Measurements from ENCODE around the gene MACROD2. TPM values are rescaled to one million over a fixed set of nuclear protein-coding genes. Genes with fewer than 3 reads are reported as not detected.

The MACROD2 gene
- total and polyA plus RNA-seq, 2 donors (not counting 1 experiment from before 2014, with no cell fraction given): 5.3 to 6.7 TPM

DNA sequence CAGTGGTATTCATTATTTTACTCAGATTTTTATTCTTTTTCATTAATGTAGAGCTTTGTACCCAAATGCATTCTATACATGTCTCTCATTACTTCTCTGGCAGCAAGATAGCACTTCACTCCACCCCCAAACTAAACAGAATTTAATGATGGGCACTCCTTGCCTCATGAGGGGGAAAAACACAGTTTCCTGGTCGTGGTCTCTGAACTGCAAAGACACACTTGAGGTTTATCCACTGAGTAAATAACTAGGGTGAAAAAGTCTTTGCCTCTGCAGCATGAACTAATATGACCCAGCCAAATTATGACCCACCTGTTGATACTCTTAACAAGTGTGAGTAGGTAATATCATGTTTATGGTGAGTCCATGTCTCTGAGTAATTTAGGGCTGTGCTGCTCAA is 1127.3 kb downstream of the MACROD2 start:
- DNase-seq (no peak), ATAC-seq (ENCODE audit: low read depth) (no peak)
- H3K27ac ChIP-seq (ENCODE audit: low read length in 2 of 2): no peak overlapping the region
- H3K4me3 ChIP-seq (ENCODE audit: control extremely low read depth in 1 of 5, extremely low read depth in 1 of 5, insufficient read depth in 1 of 5, low read depth in 2 of 5, low read length in 4 of 5): no peak overlapping the region
- H3K4me3 Mint-ChIP-seq: no peak overlapping the region
- TF ChIP-seq EZH2 (IDR thresholded peaks at IDR 0.05; ENCODE audit: borderline replicate concordance, insufficient read depth, low read depth, low read length, poor library complexity, severe bottlenecking): no peak
- TF ChIP-seq, protein P1, sequence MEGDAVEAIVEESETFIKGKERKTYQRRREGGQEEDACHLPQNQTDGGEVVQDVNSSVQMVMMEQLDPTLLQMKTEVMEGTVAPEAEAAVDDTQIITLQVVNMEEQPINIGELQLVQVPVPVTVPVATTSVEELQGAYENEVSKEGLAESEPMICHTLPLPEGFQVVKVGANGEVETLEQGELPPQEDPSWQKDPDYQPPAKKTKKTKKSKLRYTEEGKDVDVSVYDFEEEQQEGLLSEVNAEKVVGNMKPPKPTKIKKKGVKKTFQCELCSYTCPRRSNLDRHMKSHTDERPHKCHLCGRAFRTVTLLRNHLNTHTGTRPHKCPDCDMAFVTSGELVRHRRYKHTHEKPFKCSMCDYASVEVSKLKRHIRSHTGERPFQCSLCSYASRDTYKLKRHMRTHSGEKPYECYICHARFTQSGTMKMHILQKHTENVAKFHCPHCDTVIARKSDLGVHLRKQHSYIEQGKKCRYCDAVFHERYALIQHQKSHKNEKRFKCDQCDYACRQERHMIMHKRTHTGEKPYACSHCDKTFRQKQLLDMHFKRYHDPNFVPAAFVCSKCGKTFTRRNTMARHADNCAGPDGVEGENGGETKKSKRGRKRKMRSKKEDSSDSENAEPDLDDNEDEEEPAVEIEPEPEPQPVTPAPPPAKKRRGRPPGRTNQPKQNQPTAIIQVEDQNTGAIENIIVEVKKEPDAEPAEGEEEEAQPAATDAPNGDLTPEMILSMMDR (IDR thresholded peaks at IDR 0.05): no peak
- WGBS (ENCODE audit: insufficient coverage): no CpG with 5 or more reads among the region's 1 CpG
- no peaks in the 10 kb centered on the region for H3K4me1 ChIP-seq (ENCODE audit: control insufficient read depth in 2 of 2, insufficient read depth in 2 of 2, low read length in 2 of 2)
- H3K9ac ChIP-seq (ENCODE audit: low read length): no peak overlapping the region
- H2AFZ ChIP-seq (ENCODE audit: insufficient read depth, low read depth, low read length, poor library complexity, severe bottlenecking): no peak overlapping the region
- H3K27me3 ChIP-seq (replicated peaks in 1 of 4; ENCODE audit: control extremely low read depth in 1 of 4, control insufficient read depth in 3 of 4, insufficient read depth in 4 of 4, low read length in 3 of 4): peaks cover 0 to 2% (median 0%) of the 10 kb centered on the region in 4 experiments
- no peaks in the 10 kb centered on the region for H3K9me3 ChIP-seq (ENCODE audit: control extremely low read depth in 1 of 3, control insufficient read depth in 2 of 3, insufficient read depth in 1 of 3, low read length in 2 of 3)
- H3K79me2 ChIP-seq (ENCODE audit: control insufficient read depth, insufficient read depth, low read length): no peaks in the 10 kb centered on the region
- H4K20me1 ChIP-seq (ENCODE audit: control insufficient read depth, insufficient read depth, low read length, poor library complexity, severe bottlenecking): no peaks in the 10 kb centered on the region
- no peaks in the 10 kb centered on the region for H3K36me3 ChIP-seq (replicated peaks in 1 of 2; ENCODE audit: control extremely low read depth in 1 of 2, control insufficient read depth in 1 of 2, extremely low read depth in 1 of 2, insufficient read depth in 2 of 2, low read length in 1 of 2)
- no peaks in the 10 kb centered on the region for H3K4me1 Mint-ChIP-seq
- no peak overlapping the region for H3K4me2 ChIP-seq (replicated peaks; ENCODE audit: low read depth, low read length, poor library complexity, severe bottlenecking)
- CTCF ChIA-PET: no interaction called here
- H3K27ac Mint-ChIP-seq: no peak overlapping the region
- intact Hi-C loops (cut with micrococcal nuclease): no loop called here
- POLR2A ChIA-PET: no interaction called here
- peaks cover 3% of the 10 kb centered on the region for H3K27me3 Mint-ChIP-seq
- no peaks in the 10 kb centered on the region for H3K9me3 Mint-ChIP-seq (ENCODE audit: insufficient read depth)

DNA sequence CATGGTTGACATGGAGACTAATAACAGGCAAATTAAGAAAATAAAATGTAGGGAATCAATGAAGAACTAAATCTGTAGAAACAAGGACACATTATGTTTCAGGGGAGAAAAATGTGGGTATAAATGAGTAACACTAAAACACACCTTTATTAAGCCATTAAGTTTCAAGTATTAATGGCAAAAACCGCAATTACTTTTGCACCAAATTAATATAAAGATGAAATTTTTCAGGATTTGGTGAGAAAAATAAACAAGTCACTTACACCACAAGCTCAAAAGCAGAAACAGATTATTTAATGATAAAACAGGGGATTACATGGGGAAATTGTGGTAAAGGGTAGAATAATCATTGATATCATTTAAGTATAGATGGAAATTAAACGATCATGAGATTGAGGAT is 1135.9 kb downstream of the MACROD2 start:
- Histone ChIP-seq H3K9me3 (ENCODE audit: control extremely low read depth in 1 of 3, control insufficient read depth in 2 of 3, insufficient read depth in 1 of 3, low read length in 2 of 3) (no peaks in the 10 kb centered on the region), H4K20me1 (ENCODE audit: control insufficient read depth, insufficient read depth, low read length, poor library complexity, severe bottlenecking) (no peaks in the 10 kb centered on the region), H3K4me3 (ENCODE audit: control extremely low read depth in 1 of 5, extremely low read depth in 1 of 5, insufficient read depth in 1 of 5, low read depth in 2 of 5, low read length in 4 of 5) (no peak overlapping the region), H3K4me2 (replicated peaks; ENCODE audit: low read depth, low read length, poor library complexity, severe bottlenecking) (no peak overlapping the region), H3K27ac (ENCODE audit: low read length in 2 of 2) (no peak overlapping the region), H3K79me2 (ENCODE audit: control insufficient read depth, insufficient read depth, low read length) (no peaks in the 10 kb centered on the region), H3K9ac (ENCODE audit: low read length) (no peak overlapping the region), H3K36me3 (replicated peaks in 1 of 2; ENCODE audit: control extremely low read depth in 1 of 2, control insufficient read depth in 1 of 2, extremely low read depth in 1 of 2, insufficient read depth in 2 of 2, low read length in 1 of 2) (no peaks in the 10 kb centered on the region), H2AFZ (ENCODE audit: insufficient read depth, low read depth, low read length, poor library complexity, severe bottlenecking) (no peak overlapping the region), H3K4me1 (ENCODE audit: control insufficient read depth in 2 of 2, insufficient read depth in 2 of 2, low read length in 2 of 2) (no peaks in the 10 kb centered on the region), H3K27me3 (replicated peaks in 1 of 4; ENCODE audit: control extremely low read depth in 1 of 4, control insufficient read depth in 3 of 4, insufficient read depth in 4 of 4, low read length in 3 of 4) (no peaks in the 10 kb centered on the region)
- no peak for TF ChIP-seq EZH2 (IDR thresholded peaks at IDR 0.05; ENCODE audit: borderline replicate concordance, insufficient read depth, low read depth, low read length, poor library complexity, severe bottlenecking)
- TF ChIP-seq, protein P1 (IDR thresholded peaks at IDR 0.05): no peak
- intact Hi-C loops (cut with micrococcal nuclease): no loop called here
- Mint-ChIP-seq H3K4me3 (no peak overlapping the region), H3K27ac (no peak overlapping the region), H3K4me1 (no peaks in the 10 kb centered on the region), H3K27me3 (peaks cover 15% of the 10 kb centered on the region), H3K9me3 (ENCODE audit: insufficient read depth) (no peaks in the 10 kb centered on the region)
- no CpG with 5 or more reads among the region's 2 CpGs for WGBS (ENCODE audit: insufficient coverage)
- ChIA-PET POLR2A (no interaction called here), CTCF (interaction anchor here (0.6 kb wide), 1 partner anchor 307 kb away, joined by 3 read pairs; no protein-coding TSS in a partner anchor)
- ATAC-seq (ENCODE audit: low read depth) (no peak), DNase-seq (no peak)
